ENCODE measurements around the gene REL.

- TF ChIP-seq, protein P1, sequence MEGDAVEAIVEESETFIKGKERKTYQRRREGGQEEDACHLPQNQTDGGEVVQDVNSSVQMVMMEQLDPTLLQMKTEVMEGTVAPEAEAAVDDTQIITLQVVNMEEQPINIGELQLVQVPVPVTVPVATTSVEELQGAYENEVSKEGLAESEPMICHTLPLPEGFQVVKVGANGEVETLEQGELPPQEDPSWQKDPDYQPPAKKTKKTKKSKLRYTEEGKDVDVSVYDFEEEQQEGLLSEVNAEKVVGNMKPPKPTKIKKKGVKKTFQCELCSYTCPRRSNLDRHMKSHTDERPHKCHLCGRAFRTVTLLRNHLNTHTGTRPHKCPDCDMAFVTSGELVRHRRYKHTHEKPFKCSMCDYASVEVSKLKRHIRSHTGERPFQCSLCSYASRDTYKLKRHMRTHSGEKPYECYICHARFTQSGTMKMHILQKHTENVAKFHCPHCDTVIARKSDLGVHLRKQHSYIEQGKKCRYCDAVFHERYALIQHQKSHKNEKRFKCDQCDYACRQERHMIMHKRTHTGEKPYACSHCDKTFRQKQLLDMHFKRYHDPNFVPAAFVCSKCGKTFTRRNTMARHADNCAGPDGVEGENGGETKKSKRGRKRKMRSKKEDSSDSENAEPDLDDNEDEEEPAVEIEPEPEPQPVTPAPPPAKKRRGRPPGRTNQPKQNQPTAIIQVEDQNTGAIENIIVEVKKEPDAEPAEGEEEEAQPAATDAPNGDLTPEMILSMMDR (IDR thresholded peaks at IDR 0.05) = no peak
- TF ChIP-seq POLR2A (IDR thresholded peaks at IDR 0.05) = no peak
Measured at GRCh38 chr2:60954139-60954538, 72.8 kb downstream of the REL start.
